Activated naive CD8-positive, alpha-beta T cell treated with anti-CD3 and anti-CD28 coated beads, Interleukin-2, amount 50 U/mL, for 24 hours (primary cell): ENCODE measurements around the gene D2HGDH.
"Not testable (repeated sequence)": the region's sequence is repeated elsewhere in the genome, so short reads cannot be mapped to it uniquely, and the experiment has no call there.

ENCODE experiments used
- ATAC-seq: fragments of 150-1000 bp; cut with Tn5 transposase; one replicate; pipeline ENCODE4 v1.10.0; 2021
- DNase-seq: peaks from one replicate; pipeline ENCODE4 v3.0.0; 2021
- H3K27ac Mint-ChIP-seq: one replicate; pipeline ENCODE4 v1.8.0; 2021; ENCODE audit warnings: mild to moderate bottlenecking, mixed read lengths
- H3K27me3 Mint-ChIP-seq: one replicate; pipeline ENCODE4 v1.8.0; 2021; ENCODE audit warnings: mixed read lengths
- H3K36me3 Mint-ChIP-seq: one replicate; pipeline ENCODE4 v1.8.0; 2021; ENCODE audit warnings: low read depth, mixed read lengths
- H3K4me1 Mint-ChIP-seq: one replicate; pipeline ENCODE4 v1.8.0; 2021; ENCODE audit warnings: mixed read lengths
- H3K4me3 Mint-ChIP-seq: one replicate; pipeline ENCODE4 v1.8.0; 2021; ENCODE audit warnings: mild to moderate bottlenecking, moderate library complexity, mixed read lengths
- H3K9me3 Mint-ChIP-seq: one replicate; pipeline ENCODE4 v1.8.0; 2021; ENCODE audit warnings: mixed read lengths

Gene D2HGDH

GRCh38 chr2:241733391-241734207 is 831 bp upstream of the D2HGDH start:
- Mint-ChIP-seq H3K27ac (no peak overlapping the region), H3K9me3 (no peaks in the 10 kb centered on the region), H3K4me3 (peak overlapping the region; percentile 26), H3K36me3 (peaks cover 11% of the 10 kb centered on the region), H3K27me3 (no peaks in the 10 kb centered on the region), H3K4me1 (peaks cover 56% of the 10 kb centered on the region)
- no peak for ATAC-seq
- DNase-seq: peak; percentile 13

- peak overlapping the region; percentile 82 for H3K4me3 Mint-ChIP-seq
- ATAC-seq: peak; percentile 5
- no peaks in the 10 kb centered on the region for H3K27me3 Mint-ChIP-seq
- no peak for DNase-seq
- H3K4me1 Mint-ChIP-seq: peaks cover 59% of the 10 kb centered on the region
- H3K36me3 Mint-ChIP-seq: peaks cover 10% of the 10 kb centered on the region
- H3K9me3 Mint-ChIP-seq: no peaks in the 10 kb centered on the region
- H3K27ac Mint-ChIP-seq: no peak overlapping the region
Observed at GRCh38 chr2:241734208-241734466, 293 bp upstream of the D2HGDH start.

- Mint-ChIP-seq H3K4me3 (peak overlapping the region; percentile 82), H3K4me1 (peaks cover 62% of the 10 kb centered on the region), H3K27me3 (no peaks in the 10 kb centered on the region), H3K36me3 (peaks cover 10% of the 10 kb centered on the region), H3K9me3 (no peaks in the 10 kb centered on the region), H3K27ac (peak overlapping the region; percentile 47)
- no peak for ATAC-seq
- DNase-seq: no peak
Observed at GRCh38 chr2:241736111-241736510, 1.7 kb downstream of the D2HGDH start.

- Mint-ChIP-seq H3K4me1 (peaks cover 47% of the 10 kb centered on the region), H3K27ac (no peak overlapping the region), H3K4me3 (no peak overlapping the region), H3K9me3 (no peaks in the 10 kb centered on the region), H3K27me3 (no peaks in the 10 kb centered on the region), H3K36me3 (peaks cover 10% of the 10 kb centered on the region)
- no peak for DNase-seq
- no peak for ATAC-seq
Observed at GRCh38 chr2:241738040-241738686, 3.7 kb downstream of the D2HGDH start.

GRCh38 chr2:241739177-241739576 is 4.7 kb downstream of the D2HGDH start:
- H3K27me3 Mint-ChIP-seq: no peaks in the 10 kb centered on the region
- peak overlapping the region; percentile 35 for H3K27ac Mint-ChIP-seq
- no peak for DNase-seq
- no peaks in the 10 kb centered on the region for H3K9me3 Mint-ChIP-seq
- peaks cover 10% of the 10 kb centered on the region for H3K36me3 Mint-ChIP-seq
- no peak for ATAC-seq
- H3K4me1 Mint-ChIP-seq: peaks cover 43% of the 10 kb centered on the region
- H3K4me3 Mint-ChIP-seq: no peak overlapping the region

GRCh38 chr2:241739651-241740050 is 5.2 kb downstream of the D2HGDH start:
- DNase-seq: peak; percentile 69
- H3K27ac Mint-ChIP-seq: peak overlapping the region; percentile 35
- H3K27me3 Mint-ChIP-seq: no peaks in the 10 kb centered on the region
- no peaks in the 10 kb centered on the region for H3K9me3 Mint-ChIP-seq
- peak; percentile 62 for ATAC-seq
- H3K4me1 Mint-ChIP-seq: peaks cover 43% of the 10 kb centered on the region
- H3K4me3 Mint-ChIP-seq: peak overlapping the region; percentile 2
- H3K36me3 Mint-ChIP-seq: peaks cover 12% of the 10 kb centered on the region

- peak overlapping the region; percentile 44 for H3K27ac Mint-ChIP-seq
- ATAC-seq (peak; percentile 68), DNase-seq (peak; percentile 46)
- peak overlapping the region; percentile 41 for H3K4me3 Mint-ChIP-seq
- H3K4me1 Mint-ChIP-seq: peaks cover 37% of the 10 kb centered on the region
- no peaks in the 10 kb centered on the region for H3K27me3 Mint-ChIP-seq
- H3K9me3 Mint-ChIP-seq: no peaks in the 10 kb centered on the region
- peaks cover 24% of the 10 kb centered on the region for H3K36me3 Mint-ChIP-seq
Observed at GRCh38 chr2:241741016-241741415, 6.6 kb downstream of the D2HGDH start.

GRCh38 chr2:241742320-241742939 is 8.0 kb downstream of the D2HGDH start:
- Mint-ChIP-seq H3K9me3 (no peaks in the 10 kb centered on the region), H3K27ac (no peak overlapping the region), H3K4me3 (no peak overlapping the region), H3K27me3 (no peaks in the 10 kb centered on the region), H3K4me1 (peaks cover 32% of the 10 kb centered on the region), H3K36me3 (peaks cover 25% of the 10 kb centered on the region)
- DNase-seq (no peak), ATAC-seq (no peak)

- peaks cover 25% of the 10 kb centered on the region for H3K36me3 Mint-ChIP-seq
- not testable (repeated sequence) for H3K4me3 Mint-ChIP-seq, H3K27ac Mint-ChIP-seq, ATAC-seq, H3K9me3 Mint-ChIP-seq, DNase-seq, H3K27me3 Mint-ChIP-seq
- H3K4me1 Mint-ChIP-seq: peaks cover 28% of the 10 kb centered on the region
Observed at GRCh38 chr2:241743008-241743407, 8.6 kb downstream of the D2HGDH start.

- Mint-ChIP-seq H3K27me3 (no peaks in the 10 kb centered on the region), H3K36me3 (peaks cover 23% of the 10 kb centered on the region), H3K9me3 (no peaks in the 10 kb centered on the region), H3K4me1 (peaks cover 26% of the 10 kb centered on the region), H3K27ac (no peak overlapping the region), H3K4me3 (no peak overlapping the region)
- no peak for ATAC-seq
- no peak for DNase-seq
Observed at GRCh38 chr2:241743620-241744019, 9.2 kb downstream of the D2HGDH start.

GRCh38 chr2:241744028-241744754 is 9.8 kb downstream of the D2HGDH start:
- peaks cover 21% of the 10 kb centered on the region for H3K4me1 Mint-ChIP-seq
- H3K27me3 Mint-ChIP-seq: no peaks in the 10 kb centered on the region
- peaks cover 21% of the 10 kb centered on the region for H3K36me3 Mint-ChIP-seq
- no peaks in the 10 kb centered on the region for H3K9me3 Mint-ChIP-seq
- no peak overlapping the region for H3K4me3 Mint-ChIP-seq
- H3K27ac Mint-ChIP-seq: no peak overlapping the region
- DNase-seq (no peak), ATAC-seq (no peak)

- Mint-ChIP-seq H3K36me3 (peaks cover 23% of the 10 kb centered on the region), H3K9me3 (no peaks in the 10 kb centered on the region), H3K27ac (no peak overlapping the region), H3K4me1 (peaks cover 10% of the 10 kb centered on the region), H3K27me3 (no peaks in the 10 kb centered on the region), H3K4me3 (no peak overlapping the region)
- ATAC-seq: no peak
- no peak for DNase-seq
Observed at GRCh38 chr2:241745276-241745675, 10.8 kb downstream of the D2HGDH start.

- H3K27me3 Mint-ChIP-seq: no peaks in the 10 kb centered on the region
- no peak overlapping the region for H3K27ac Mint-ChIP-seq
- no peak overlapping the region for H3K4me3 Mint-ChIP-seq
- H3K4me1 Mint-ChIP-seq: peaks cover 2% of the 10 kb centered on the region
- DNase-seq (no peak), ATAC-seq (no peak)
- H3K9me3 Mint-ChIP-seq: no peaks in the 10 kb centered on the region
- peaks cover 23% of the 10 kb centered on the region for H3K36me3 Mint-ChIP-seq
Observed at GRCh38 chr2:241746084-241746483, 11.7 kb downstream of the D2HGDH start.

GRCh38 chr2:241748468-241749256 is 14.2 kb downstream of the D2HGDH start:
- Mint-ChIP-seq H3K27ac (no peak overlapping the region), H3K4me1 (no peaks in the 10 kb centered on the region), H3K27me3 (no peaks in the 10 kb centered on the region), H3K9me3 (no peaks in the 10 kb centered on the region), H3K36me3 (peaks cover 23% of the 10 kb centered on the region), H3K4me3 (no peak overlapping the region)
- ATAC-seq: no peak
- DNase-seq: no peak
